ENCODE data around the gene PLEKHA1.

DNA sequence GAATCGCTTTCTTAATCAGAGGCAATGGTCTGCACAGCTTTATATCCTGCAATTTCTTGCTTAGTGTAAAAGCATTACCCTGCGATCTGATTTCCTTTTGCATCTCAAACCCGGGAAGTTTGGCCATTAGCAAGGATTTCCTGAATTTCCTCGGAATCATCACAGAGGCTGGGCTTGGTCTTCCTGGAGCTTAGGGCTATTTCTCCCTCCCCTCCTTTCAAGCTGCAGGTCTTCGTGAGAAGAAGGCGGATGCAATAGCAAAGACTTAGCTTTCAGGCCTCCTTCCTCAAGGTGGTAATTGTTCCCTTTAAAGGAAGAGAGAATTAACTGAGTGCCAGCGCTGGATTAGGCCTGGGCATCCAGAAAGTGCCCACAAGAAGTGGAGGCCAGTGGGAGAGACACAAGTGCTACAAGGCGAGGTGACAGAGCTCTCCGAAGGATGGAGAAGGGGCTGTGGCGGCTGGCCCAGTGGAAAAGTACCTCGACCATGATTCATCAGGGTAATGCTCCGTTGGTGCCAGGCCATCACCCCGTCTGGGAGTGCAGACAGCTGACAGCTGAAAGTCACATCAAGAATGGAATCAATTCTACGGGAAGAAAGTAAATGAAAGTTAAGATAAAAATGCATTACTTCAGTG, 76.0 kb downstream of the PLEKHA1 start:
- TF ChIP-seq POLR2AphosphoS5 (IDR thresholded peaks at IDR 0.05), result no peak
- TF ChIP-seq, protein P1, sequence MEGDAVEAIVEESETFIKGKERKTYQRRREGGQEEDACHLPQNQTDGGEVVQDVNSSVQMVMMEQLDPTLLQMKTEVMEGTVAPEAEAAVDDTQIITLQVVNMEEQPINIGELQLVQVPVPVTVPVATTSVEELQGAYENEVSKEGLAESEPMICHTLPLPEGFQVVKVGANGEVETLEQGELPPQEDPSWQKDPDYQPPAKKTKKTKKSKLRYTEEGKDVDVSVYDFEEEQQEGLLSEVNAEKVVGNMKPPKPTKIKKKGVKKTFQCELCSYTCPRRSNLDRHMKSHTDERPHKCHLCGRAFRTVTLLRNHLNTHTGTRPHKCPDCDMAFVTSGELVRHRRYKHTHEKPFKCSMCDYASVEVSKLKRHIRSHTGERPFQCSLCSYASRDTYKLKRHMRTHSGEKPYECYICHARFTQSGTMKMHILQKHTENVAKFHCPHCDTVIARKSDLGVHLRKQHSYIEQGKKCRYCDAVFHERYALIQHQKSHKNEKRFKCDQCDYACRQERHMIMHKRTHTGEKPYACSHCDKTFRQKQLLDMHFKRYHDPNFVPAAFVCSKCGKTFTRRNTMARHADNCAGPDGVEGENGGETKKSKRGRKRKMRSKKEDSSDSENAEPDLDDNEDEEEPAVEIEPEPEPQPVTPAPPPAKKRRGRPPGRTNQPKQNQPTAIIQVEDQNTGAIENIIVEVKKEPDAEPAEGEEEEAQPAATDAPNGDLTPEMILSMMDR (IDR thresholded peaks at IDR 0.05), result no peak

Data from prostate gland (tissue), 2 donors.